Stimulated activated CD4-positive, alpha-beta T cell treated with anti-CD3 and anti-CD28 coated beads, Interleukin-12 subunit alpha, Interleukin-12 subunit beta, amount 100 ng/mL, for 4 hours (primary cell): ENCODE results near the gene KCNJ10.

Experiments
- DNase-seq: peaks from one replicate; pipeline ENCODE4 v3.0.0-alpha.2; 2020

Gene KCNJ10

DNA sequence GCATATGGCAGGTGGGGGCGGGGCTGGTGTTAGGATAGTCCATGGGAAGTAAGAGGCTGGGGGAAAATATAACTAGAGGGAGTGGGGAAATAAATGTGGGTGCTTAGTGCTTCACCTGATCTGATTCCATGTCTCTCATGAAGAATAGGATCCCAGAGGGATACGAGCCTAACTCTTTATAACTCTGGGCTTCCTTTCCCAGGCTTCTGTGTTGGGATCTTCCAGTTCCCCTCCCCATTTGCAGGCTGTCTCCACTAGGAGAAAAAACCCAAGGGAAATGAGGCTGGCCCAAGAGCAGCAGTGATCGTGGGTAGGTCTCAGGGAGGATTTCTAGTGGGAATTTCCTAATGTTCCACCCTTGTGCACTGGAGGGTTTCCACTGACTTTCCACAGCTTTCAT lies 13.0 kb upstream of the KCNJ10 start:
- DNase-seq = no peak

DNA sequence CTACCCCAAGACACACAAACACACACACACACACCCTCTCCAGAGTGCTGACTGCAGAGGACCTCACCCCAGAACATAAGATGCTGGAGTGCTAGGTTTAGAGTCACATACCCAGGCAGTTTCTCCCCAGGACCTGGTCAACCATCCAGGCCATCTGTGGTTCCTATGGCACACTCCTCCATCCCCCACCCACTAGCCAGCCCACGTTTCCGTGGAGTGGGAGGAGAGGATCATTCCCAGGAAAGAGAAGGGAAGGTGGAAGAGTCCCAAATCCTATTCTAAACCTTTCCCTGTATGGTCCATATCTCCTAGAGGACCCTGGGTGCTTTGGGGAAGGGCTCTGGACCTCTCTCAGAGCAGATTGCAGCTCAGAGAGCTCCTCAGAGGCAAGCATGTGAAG lies 12.5 kb upstream of the KCNJ10 start:
- no peak for DNase-seq

DNA sequence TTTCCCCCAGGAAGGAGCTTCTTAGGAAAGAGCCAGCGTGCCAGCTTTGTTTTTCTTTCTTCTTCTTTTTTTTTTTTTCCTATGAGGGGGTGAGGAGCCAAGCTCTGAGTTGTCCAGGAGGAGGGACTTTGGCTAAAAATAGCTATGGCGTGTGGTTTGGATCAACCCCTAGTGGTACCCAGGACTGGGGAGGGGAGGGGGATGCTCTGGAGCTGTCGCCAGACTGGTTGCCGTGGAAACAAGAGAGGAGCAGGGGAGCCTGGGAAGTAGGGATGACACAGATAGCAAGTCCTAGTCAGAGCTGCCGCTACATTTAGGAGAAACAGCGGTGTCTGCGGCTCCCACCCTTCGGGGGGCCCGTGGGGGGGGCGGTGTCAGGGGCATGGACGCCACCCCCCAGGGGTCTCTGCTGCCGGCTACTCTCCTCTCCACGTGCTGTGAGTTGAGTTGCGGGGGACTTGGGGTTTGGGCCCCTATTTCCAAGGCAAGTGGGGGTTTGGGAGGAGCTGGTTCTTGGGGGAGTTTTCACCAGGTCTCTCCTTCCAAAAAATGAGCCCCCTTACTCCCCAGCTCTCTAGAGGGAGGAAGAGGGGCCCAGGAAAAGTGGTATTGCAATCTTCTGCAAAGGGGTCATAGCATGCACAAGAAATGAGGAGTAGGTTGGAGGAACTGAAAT lies 11.4 kb upstream of the KCNJ10 start, which contains the start of gene KCNJ9:
Gene KCNJ9 (plus strand): TSS at position 278 of the 676 bp plus-strand sequence. CDS start 2,493 bp downstream, outside the sequence.
- DNase-seq = no peak

DNA sequence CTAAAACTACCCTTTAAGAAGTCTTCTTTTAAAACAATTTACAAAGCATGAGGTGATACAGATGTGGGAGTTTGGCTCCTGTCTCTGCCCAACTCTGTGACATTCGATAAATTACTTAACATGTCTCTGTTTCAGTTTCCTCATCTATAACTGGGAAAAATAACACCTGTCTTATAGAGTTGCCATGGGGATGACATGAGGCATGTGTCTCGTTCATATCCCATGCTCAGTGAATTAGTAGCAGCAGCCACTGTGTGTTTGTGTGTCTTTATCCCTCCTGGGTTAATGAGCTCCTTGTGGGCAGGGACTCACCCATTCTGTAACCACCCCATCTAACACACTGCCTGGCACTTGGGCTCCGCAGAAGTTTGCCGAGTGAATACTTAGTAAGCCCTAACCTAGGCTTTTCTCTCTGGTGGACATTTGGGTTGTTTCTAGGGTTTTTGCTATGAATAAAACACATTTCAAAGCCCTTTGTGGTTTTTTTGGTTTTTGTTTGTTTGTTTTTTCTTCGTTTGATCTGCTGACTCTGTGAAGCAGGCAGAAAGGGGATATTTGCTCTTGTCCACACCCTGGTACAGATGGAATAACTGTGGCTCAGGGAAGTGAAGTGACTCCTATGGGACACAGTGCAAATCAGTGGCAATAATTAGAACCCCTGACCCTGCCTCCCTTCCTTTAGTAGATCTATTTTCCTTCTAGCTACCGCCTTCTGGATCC lies 10.6 kb upstream of the KCNJ10 start:
- no peak for DNase-seq

DNA sequence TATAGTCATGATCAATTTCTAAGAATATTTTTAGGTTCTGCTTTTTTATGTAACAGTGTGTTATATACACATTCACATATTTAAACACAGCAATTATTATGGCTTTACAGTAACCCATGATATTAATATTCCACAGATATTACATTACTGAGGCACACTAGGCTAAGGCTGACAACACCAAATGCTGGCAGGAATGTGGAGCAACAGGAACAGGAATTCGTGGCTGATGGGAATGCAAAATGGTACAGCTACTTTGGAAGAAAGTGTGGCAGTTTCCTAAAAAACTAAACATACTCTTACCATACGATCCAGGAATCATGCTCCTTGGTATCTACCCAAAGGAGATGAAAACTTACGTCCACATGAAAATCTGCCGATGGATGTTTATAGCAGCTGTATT lies 9.5 kb upstream of the KCNJ10 start:
- no peak for DNase-seq

DNA sequence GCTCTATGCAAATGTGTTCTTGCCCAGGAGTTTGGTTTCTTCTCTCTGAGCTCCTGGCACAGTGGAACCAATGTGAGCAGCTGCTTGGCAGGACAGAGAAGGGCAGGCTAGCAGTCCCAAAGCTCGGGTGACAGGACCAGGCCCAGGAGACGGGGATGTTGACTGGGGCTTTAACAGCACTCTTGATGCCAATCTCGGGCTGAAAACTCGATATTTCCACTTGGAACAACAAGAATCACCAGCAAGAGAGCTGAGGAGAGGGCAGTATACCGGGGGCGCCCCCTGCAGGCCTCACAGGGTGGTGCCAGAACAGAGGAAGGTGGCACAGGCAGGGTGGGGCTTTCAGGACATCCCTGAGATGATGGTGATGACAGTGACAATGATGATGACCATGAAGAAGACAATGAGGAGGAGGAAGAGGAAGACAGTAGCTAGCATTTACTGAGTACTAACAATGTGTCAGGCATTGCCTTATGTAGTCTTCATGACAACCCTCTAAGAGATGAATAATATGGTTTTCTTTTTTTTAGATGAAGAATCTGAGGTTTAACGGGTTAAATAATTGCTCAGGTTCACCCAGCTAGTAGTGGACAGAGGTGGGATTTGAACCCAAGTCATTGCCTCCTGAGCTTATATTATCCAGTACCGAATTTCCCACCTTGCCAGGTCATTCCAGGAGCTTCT lies 8.7 kb upstream of the KCNJ10 start:
- DNase-seq = peak; percentile 32

DNA sequence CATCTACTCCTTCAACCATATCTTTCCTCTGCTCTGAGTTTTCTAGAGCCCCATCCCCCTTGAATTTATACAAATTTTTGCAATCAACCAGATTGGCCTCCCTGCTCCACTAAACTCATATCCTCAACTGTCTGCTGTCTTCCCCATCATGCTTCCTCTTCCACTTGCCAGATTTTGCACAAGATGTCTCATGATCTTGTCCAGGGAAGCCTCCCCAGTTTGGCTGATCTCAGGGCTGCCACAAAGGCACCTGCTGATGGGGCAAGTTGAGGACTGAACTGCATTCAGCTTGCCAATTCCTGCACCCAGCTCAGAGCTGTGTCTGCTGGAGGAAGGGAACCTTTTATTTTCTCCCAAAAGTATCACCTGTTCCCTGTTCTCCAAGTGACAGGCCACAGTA lies 7.5 kb upstream of the KCNJ10 start:
- no peak for DNase-seq

DNA sequence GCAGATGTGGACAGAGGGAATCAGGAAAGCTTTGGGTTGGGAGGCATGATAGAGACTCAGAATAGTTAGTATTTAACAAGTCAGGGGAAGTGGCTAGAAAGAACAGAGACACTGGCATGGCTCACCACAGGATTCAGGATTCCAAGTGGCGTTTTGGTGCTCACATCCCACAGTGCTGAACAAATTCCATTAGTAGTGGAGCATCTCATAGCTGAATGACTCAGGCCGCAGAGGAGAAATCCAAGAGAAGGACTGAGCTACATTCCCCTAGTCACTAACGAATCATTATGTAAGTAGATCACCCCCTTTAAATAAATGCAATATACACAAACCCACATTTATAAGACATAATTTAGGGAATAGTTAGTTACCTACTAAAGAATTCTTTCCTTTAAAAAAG lies 6.3 kb upstream of the KCNJ10 start:
- DNase-seq = no peak

DNA sequence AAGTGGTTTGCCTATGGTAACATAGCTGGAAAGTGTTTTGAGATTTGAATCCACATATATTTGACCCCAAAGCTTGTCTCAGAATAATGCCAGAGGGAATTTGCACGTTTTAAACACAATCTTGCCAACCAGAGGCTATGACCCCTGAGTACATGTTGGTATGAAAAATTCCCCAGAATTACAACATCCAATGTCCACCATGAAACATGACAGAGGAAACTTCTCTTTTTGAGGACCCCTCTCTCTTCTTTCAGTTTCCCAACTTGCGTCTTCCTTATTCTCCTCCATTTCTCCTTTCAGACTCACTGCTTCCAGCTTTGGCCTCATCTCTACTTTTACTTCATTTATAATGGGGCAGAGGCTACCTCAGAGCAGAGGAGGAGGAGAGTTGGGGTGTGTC lies 5.9 kb upstream of the KCNJ10 start:
- no peak for DNase-seq

DNA sequence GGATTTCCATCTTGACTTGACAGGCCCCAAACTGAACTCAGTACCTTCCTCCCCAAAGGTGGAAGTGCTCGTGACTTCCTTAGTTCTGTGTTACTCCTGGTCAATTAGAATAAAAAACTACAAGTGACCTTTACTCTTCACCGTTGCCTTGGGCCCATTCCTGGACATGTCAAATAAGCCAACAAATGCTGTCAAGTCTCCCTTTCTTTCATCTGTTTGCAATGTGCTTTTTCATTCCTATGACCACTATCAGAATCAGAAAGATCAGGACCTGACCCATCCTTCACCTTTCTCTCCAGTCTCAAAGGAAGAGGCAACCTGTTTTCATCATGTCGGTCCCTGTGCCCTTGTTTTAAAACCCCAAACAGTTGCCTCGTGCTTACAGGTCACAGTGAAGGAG lies 4.9 kb upstream of the KCNJ10 start:
- no peak for DNase-seq

DNA sequence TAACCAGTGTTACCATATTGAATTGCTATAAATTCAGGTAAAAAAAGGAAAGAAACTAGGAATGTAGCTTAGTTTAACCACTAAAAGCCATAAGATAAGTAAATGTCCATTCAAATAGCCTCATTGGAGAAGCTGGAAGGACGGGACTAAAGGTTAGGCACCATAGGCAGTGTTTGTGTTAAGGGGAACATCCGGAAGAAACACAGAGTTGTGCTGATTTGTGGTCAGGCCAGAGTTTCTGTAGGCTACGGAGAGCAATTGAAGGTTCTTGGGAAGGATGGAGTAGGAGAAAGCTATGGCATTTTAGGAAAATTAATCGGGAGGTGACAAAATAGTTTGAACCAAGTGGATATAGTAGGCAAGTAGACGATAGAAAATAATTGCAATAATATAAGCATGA lies 1.3 kb upstream of the KCNJ10 start:
- DNase-seq = no peak

DNA sequence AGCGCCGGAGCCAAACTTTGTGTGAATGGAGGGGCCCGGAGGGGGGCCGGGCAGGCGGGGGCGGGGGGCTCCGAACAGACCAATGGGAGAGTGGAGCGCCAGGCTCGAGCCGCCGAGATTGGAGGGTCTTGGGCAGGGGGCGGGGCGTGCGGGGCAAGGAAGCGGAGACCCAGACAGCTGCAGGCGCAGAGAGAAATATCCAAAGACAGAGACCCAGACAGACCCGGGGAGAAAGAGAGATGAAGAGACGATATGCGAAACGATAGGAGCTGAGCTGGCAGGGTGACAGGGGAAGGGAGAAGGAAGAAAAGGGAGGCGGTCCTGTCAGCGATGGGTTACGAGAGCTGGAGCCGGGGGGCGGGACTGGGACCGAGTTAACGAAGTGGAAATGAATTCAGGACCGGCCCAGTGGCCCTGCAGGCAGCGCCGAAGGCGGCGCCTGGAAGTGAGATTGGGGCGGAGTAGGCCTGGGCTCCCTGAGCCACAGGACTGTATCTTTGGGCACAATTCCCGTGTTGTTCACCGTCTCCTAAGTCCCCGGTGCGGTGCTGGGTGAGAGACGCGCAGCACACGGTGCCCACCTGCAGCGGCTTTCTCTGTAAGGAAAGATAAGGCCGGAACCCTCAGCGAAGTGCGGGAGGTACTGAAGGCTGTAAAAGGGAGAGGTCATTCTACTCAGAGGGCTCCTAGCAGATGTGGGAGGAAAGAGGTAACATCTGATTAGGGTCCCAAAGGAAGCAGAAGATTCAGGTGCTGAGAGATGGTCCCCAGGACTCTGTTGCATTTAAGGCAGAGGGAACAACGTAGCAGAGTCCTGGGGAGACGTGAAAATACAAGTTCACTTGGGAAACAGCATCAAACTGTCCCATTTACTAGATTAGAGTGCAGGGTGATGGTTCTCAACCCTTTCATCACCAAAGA lies 543 bp upstream of the KCNJ10 start:
- DNase-seq = peak; percentile 66

DNA sequence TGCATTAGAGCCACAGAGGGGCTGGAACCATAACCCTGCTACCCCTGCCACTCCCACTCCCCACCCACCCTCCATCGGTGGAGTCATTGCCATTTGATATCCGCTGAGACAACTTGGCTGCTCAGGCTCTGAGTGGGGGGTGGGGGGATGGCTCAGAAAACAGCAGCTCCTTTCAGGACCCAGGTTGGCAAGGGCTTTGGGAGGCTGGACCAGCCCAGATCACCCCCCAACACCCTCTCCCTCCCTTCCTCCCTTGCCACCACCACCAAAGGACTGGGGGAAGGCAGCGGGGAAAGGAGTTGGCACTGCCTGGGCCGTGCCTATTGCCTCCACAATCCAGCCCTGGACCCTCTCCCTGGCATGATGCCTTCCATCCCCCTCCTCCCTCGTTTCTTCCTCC lies 1.7 kb downstream of the KCNJ10 start:
- DNase-seq = no peak

DNA sequence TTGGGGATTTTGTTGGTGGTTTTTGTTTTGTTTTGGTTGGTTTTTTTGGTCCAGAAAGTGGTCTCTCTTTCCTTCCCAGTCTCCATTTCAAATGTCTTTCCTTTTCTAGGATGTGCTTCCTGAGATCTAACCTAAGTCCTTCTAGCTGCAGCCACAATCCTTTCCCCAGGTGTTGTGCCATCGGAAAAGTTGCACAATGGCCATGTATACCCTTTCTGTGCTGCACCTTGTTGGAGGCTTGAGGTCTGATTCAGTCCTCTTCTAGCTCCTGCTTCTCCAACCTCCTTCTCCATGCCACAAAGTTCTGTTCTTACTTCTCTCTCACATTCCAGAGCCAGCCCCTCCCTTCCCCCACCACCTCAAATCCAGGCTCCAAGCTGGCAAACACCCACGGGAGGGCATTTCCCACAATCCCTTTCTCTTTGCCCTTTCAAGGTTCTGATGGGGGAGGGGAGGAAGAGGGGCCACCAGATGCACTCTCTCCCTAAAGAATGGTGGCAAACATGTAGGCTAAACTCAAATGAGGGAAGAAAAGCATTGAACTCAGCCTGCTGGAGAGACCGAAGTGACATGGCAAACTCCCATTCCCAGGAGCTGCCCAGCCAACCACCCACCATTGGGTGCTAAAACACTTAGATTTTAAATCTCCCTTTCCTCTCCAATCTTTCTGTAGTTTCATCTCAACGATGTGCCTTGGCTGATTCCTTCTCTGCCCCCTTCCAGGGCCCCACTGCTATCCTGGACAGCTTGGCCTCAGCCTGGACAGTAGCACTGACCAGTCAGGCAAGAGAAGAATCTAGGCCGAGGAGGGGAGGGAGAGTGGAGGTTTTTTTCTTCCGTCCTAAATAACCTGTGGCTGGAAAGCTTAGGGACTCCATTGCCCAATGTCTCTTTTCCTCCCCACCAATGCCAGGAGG lies 2.9 kb downstream of the KCNJ10 start:
- DNase-seq = no peak

DNA sequence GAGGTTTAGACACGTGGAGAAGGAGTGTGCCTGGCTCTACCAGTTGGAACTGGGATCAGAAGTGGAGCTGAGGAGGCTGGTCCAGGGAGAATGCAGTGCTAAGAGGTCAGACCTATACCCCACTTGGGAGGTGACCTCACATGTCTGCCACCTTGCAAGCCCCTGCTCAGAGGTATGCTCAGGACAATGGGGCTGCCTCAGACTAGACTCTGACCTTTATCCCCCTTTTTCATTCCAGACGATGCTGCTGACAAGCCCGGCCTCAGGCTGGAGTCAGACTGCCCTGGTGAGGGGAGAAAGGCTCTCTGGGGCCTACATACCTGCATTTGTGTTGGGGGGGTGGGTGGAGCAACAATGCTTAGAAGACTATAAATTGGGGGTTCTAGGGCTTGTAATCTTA lies 5.2 kb downstream of the KCNJ10 start:
- DNase-seq = no peak

DNA sequence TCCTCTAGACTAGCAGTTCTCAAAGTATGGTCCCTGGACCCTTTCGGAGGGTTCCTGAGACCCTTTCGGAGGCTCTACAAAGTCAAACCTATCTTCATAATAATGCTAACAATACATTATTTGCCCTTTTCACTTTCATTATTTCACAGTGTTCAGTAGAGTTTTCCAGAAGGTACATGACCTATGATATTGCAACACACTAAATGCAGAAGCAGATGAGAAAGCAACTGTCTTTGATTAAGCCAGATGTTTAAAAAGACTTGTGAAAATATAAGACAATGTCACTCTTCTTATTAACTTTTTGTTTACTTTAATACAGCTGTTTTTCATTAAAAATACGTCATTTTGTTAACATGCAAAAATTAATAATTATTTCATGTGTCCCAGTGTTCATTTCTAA lies 5.8 kb downstream of the KCNJ10 start:
- DNase-seq = no peak

DNA sequence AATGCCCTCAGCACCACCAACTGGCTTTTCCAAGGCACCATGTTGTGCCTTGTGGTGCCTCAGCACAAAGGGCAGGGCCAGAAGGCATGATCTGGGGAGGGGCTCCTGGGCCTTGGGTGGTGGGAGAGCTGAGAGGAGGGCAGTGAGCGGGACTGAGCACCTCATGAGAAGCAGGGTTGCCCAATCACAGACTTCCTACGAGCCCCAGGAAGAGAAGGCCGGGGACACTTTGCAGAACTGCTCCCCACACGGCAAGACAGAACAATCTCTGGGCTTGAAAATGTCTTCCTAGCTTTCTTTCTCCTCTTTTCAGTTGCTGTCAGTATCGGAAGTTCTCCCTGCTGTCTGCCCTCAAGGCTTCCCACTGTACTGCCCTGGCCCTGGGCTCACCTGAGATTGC lies 6.8 kb downstream of the KCNJ10 start:
- DNase-seq = no peak

DNA sequence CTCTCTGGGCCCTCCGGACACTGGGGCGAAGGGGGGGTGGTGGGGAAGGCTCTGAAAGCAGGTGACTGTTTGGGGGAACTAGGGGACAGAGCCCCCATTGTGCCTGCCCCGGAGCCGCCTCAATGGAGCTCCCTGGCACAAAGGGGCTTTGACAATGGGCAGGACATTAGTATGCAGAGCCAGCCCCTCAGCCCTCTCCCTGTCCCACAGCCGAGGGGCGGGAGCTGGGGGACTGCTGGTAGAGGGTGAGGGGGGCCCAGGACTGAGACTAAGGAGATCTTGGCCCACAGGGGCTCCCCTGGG lies 7.8 kb downstream of the KCNJ10 start:
- no peak for DNase-seq

DNA sequence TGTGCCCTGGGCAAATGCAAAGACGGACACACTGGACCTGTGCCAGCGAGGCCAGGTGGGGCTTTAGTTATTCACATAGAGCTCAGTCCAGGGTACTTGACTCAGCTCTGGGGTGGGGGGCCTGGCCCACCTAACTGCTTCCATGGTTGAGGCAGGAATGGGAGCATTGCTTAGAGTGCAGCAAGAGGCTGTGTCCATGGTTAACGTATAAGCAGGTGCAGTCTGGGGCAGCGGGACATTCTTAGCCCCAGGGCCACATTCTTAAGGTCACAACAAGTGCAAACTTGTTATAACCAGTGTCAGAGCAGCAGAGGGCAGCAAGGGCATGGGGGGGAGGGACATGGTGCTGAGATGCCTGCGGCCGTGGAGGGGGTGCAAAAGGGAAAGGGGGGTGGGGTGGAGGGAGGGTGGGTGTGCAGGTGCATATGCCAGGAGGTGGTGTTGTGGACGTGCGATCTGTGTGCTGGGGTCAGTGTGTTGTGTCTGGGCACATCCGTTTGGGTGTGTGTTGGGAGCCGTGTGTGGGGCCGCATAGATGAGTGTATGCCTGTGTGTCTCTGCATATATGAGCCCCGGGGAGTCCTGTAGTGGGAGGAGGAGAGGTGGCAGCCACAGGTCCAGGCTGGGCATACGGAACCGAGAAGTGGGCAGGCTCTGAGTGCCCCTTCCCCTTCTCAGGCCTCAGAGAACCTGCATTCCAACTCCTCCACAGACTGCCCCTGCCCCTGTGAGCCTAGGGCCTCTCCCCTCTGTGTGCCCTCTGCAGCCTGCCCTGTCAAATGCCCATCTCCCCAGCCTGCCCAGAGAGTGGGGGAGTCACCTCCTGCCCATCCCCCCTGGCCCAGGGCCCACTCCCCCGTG lies 8.4 kb downstream of the KCNJ10 start:
- no peak for DNase-seq

DNA sequence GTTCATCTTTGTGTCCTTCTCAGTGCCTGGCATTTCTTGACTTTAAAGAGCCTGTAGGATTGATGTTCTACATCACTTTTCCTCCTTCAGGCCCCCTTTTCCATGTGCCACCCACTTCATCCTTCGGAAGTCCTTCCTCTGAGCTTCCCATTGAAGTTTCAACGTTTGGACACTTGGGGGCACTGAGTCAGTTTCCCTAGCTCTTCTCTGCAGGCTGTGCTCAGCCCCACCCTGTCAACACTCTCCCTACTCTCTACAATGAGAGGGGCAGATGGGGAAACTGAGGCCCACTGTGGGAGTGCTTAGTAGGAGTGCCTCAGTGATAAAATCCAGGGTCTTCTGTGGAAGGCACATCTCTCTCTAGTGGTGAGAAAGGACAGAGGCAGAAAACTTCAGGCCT lies 11.9 kb downstream of the KCNJ10 start:
- DNase-seq = no peak

DNA sequence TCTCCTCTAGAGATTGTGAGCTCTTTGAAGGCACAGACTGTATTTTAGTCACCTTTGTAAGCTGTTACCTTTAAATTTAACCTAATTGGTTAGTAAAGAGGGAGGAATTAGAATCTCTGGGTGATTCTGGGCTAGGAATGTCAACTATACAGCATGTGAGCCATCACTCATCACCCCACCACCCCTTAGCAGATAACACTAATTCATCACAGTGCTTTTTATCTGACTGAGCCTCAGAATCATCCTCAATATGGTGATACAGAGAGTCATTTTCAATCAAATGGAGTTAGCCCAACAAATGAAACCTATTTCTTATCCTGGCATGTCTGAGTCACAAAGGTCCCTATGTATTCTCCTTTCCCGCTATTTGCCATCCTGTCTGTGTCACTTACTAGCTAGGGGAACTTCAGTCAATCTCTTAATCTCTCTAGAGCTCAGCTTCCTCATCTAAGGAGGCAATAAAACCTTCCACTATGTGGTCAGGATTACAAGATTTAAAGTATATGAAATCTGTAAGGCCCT lies 13.3 kb downstream of the KCNJ10 start:
- no peak for DNase-seq
